ENCODE results near the gene CXCL12. TPM values are rescaled to one million over a fixed set of nuclear protein-coding genes. Genes with fewer than 3 reads are reported as not detected.

CXCL12 gene
- total and polyA plus RNA-seq, 4 donors, result 23.8 to 66.3 (median 41.8) TPM

- TF ChIP-seq ZBTB33 (IDR thresholded peaks at IDR 0.05), result no peak
- no peak for TF ChIP-seq RAD21 (IDR thresholded peaks at IDR 0.05)
- no peak for TF ChIP-seq RXRA (IDR thresholded peaks at IDR 0.05)
- no peak for TF ChIP-seq EGR1 (IDR thresholded peaks at IDR 0.05; ENCODE audit: low read depth in 2 of 2)
These were observed 41.1 kb downstream of the CXCL12 start (continued) for GRCh38 chr10:44343843-44344242.

GRCh38 chr10:44341886-44342285, 43.0 kb downstream of the CXCL12 start:
- 91% methylated on average over 3 of the region's 3 CpGs for WGBS
- Histone ChIP-seq H3K27me3 (ENCODE audit: control insufficient read depth in 4 of 4, insufficient read depth in 4 of 4, low read length in 3 of 4) (peaks cover 0 to 3% (median 0%) of the 10 kb centered on the region in 4 donors), H3K4me3 (ENCODE audit: low read depth in 1 of 3, low read length in 3 of 3) (no peak overlapping the region), H3K9me3 (ENCODE audit: control insufficient read depth in 4 of 4, low read length in 3 of 4) (no peaks in the 10 kb centered on the region), H3K36me3 (ENCODE audit: control insufficient read depth in 4 of 4, insufficient read depth in 3 of 4, low read depth in 1 of 4, low read length in 3 of 4) (no peaks in the 10 kb centered on the region), H3K4me1 (ENCODE audit: control insufficient read depth in 4 of 4, insufficient read depth in 4 of 4, low read length in 3 of 4) (no peaks in the 10 kb centered on the region), H3K9ac (ENCODE audit: low read depth in 1 of 2, low read length in 2 of 2) (no peak overlapping the region), H3K27ac (ENCODE audit: low read depth in 1 of 2, low read length in 2 of 2) (no peak overlapping the region)
- DNase-seq (ENCODE audit: low spot score), result no peak
- TF ChIP-seq TAF1 (conservative IDR thresholded peaks at IDR 0.05) (no peak), ATF3 (IDR thresholded peaks at IDR 0.05) (no peak), MAX (IDR thresholded peaks at IDR 0.05) (no peak), SP1 (IDR thresholded peaks at IDR 0.05) (no peak), FOXA1 (IDR thresholded peaks at IDR 0.05) (no peak)

- 60% methylated on average over 3 of the region's 3 CpGs for WGBS
- no peak overlapping the region for H3K27ac ChIP-seq (ENCODE audit: low read depth in 1 of 2, low read length in 2 of 2)
- H3K9ac ChIP-seq (ENCODE audit: low read depth in 1 of 2, low read length in 2 of 2), result no peak overlapping the region
- H3K27me3 ChIP-seq (ENCODE audit: control insufficient read depth in 4 of 4, insufficient read depth in 4 of 4, low read length in 3 of 4), result peaks cover 0 to 3% (median 0%) of the 10 kb centered on the region in 4 donors
- H3K4me1 ChIP-seq (ENCODE audit: control insufficient read depth in 4 of 4, insufficient read depth in 4 of 4, low read length in 3 of 4), result no peaks in the 10 kb centered on the region
- H3K9me3 ChIP-seq (ENCODE audit: control insufficient read depth in 4 of 4, low read length in 3 of 4), result no peaks in the 10 kb centered on the region
- H3K4me3 ChIP-seq (ENCODE audit: low read depth in 1 of 3, low read length in 3 of 3), result no peak overlapping the region
- TF ChIP-seq JUND (IDR thresholded peaks at IDR 0.05), result no peak
- no peak for TF ChIP-seq EGR1 (IDR thresholded peaks at IDR 0.05; ENCODE audit: low read depth in 2 of 2)
- no peak for TF ChIP-seq TAF1 (conservative IDR thresholded peaks at IDR 0.05)
- DNase-seq (ENCODE audit: low spot score), result no peak
- H3K36me3 ChIP-seq (ENCODE audit: control insufficient read depth in 4 of 4, insufficient read depth in 3 of 4, low read depth in 1 of 4, low read length in 3 of 4), result no peaks in the 10 kb centered on the region
These were observed 44.3 kb downstream of the CXCL12 start for GRCh38 chr10:44340557-44340956.

GRCh38 chr10:44339218-44339617, 45.7 kb downstream of the CXCL12 start:
- no peak for DNase-seq (ENCODE audit: low spot score)
- H3K27me3 ChIP-seq (ENCODE audit: control insufficient read depth in 4 of 4, insufficient read depth in 4 of 4, low read length in 3 of 4), result peaks cover 0 to 3% (median 0%) of the 10 kb centered on the region in 4 donors
- no peaks in the 10 kb centered on the region for H3K9me3 ChIP-seq (ENCODE audit: control insufficient read depth in 4 of 4, low read length in 3 of 4)
- no peaks in the 10 kb centered on the region for H3K4me1 ChIP-seq (ENCODE audit: control insufficient read depth in 4 of 4, insufficient read depth in 4 of 4, low read length in 3 of 4)
- no peak overlapping the region for H3K27ac ChIP-seq (ENCODE audit: low read depth in 1 of 2, low read length in 2 of 2)
- no peak for TF ChIP-seq GABPA (IDR thresholded peaks at IDR 0.05 in 1 of 2, conservative IDR thresholded peaks at IDR 0.05 in 1 of 2)
- TF ChIP-seq MAX (IDR thresholded peaks at IDR 0.05), result no peak
- TF ChIP-seq YY1 (IDR thresholded peaks at IDR 0.05), result no peak
- no peak for TF ChIP-seq HNF4A (conservative IDR thresholded peaks at IDR 0.05)
- no peak for TF ChIP-seq CTCF (IDR thresholded peaks at IDR 0.05; ENCODE audit: low read depth, low read length, missing input control)
- TF ChIP-seq REST (IDR thresholded peaks at IDR 0.05), result no peak
- TF ChIP-seq RXRA (IDR thresholded peaks at IDR 0.05), result no peak
- no peak for TF ChIP-seq TAF1 (conservative IDR thresholded peaks at IDR 0.05)
- no peak for TF ChIP-seq RAD21 (IDR thresholded peaks at IDR 0.05)
- TF ChIP-seq FOXA2 (IDR thresholded peaks at IDR 0.05), result no peak
- TF ChIP-seq EGR1 (IDR thresholded peaks at IDR 0.05; ENCODE audit: low read depth in 2 of 2), result no peak
- TF ChIP-seq JUND (IDR thresholded peaks at IDR 0.05), result no peak
- TF ChIP-seq FOXA1 (IDR thresholded peaks at IDR 0.05), result no peak
- TF ChIP-seq ATF3 (IDR thresholded peaks at IDR 0.05), result no peak
- TF ChIP-seq SP1 (IDR thresholded peaks at IDR 0.05), result no peak
- TF ChIP-seq NR2F2 (IDR thresholded peaks at IDR 0.05), result no peak
- no peak for TF ChIP-seq HNF4G (IDR thresholded peaks at IDR 0.05)
- no peak overlapping the region for H3K9ac ChIP-seq (ENCODE audit: low read depth in 1 of 2, low read length in 2 of 2)
- no peak overlapping the region for H3K4me3 ChIP-seq (ENCODE audit: low read depth in 1 of 3, low read length in 3 of 3)
- H3K36me3 ChIP-seq (ENCODE audit: control insufficient read depth in 4 of 4, insufficient read depth in 3 of 4, low read depth in 1 of 4, low read length in 3 of 4), result no peaks in the 10 kb centered on the region
- WGBS, result 52% methylated on average over 3 of the region's 3 CpGs
